G401.6 (cell line): ENCODE data around the gene SMIM45.
"Not testable (repeated sequence)": the region's sequence is repeated elsewhere in the genome, so short reads cannot be mapped to it uniquely, and the experiment has no call there.

Experiments used
- FAIRE-seq: peaks from 2 replicates; lab custom pipeline; 2012; peaks lifted over from hg19 to GRCh38; lab: Jason Lieb, UNC

Gene SMIM45

DNA sequence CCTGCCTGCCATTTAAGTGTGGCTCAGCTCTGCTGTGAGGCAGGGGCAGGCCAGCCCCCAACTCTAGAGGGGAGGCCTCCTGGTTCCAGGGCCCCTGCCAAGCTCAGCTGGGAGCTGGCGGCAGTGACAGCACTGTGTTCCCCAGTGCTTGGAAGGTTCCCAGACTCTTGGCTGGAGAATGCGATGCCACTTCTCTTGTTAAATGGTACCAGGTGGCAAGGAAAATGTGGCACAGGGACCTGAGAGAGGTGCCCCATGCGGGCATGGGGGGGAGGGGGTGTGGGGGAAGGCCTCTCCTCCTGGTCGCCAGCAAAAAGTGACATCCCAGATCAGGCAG, 17.0 kb upstream of the SMIM45 start:
- no peak for FAIRE-seq

DNA sequence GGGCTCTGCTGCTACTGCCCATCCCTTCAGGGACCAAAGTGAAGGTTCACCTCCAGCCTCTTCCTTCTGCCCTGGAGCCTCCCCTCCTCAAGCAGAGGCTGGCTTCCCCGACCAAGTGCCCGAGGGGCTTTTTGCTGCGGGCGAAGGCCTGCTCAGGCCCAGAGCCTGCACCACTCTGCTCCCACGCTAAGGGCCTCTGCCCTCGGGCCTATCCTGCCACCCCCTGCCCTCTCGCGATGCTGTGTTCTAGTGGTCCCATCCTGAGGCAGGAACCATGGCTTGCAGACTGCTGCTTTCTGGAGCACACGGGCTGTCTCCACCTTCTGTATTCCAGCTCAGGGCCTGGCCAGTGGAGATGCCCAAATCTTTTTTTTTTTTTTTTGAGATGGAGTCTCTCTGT, 16.4 kb upstream of the SMIM45 start:
- FAIRE-seq, result no peak

DNA sequence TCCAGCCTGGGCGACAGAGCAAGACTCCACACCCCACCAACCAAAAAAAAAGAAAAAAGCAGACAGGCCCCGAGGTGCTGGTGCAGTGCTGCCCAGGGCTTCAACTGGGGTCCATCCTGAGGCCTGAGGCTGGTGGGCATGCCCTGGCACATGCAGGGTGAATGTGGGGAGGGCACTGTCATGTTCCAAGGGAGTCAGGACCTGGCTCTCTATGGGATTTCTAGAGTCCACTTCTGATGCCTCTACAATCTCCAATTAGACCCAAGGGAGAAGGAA, 15.1 kb upstream of the SMIM45 start:
- FAIRE-seq, result no peak

DNA sequence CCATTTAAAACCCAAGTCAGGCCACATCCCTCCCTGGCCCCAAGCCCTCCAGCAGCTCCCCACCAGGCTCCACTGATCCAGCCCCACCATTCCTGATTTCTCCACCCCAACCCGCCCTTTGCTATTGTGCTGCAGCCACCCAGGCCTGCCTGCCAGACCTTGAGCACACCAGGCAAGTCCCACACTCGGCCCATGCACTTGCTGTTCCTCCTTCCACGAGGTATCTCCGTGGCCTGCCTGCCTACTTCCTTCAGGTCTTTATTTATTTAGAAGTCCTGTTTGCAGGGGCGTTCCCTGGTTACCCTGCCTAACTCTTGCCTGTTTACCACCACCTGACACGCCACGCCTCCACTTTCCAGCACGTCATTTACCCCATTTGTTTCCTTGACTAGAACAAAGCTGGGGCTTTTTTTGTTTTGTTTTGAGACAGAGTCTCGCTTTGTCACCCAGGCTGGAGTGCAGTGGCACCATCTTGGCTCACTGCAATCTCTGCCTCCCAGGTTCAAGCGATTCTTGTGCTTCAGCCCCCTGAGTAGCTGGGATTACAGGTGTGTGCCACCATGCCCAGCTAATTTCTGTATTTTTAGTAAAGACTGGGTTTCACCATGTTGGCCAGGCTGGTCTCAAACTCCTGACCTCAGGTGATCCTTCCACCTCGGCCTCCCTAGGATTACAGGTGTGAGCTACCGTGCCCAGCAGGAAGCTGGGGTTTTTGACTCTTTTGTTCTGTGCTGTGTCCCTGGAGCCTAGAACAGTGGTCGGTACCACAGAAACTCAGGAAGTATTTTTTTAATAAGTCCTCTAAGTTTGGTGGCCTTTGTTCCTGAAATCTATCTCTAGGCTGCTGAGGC, 11.7 kb upstream of the SMIM45 start:
- no peak for FAIRE-seq

DNA sequence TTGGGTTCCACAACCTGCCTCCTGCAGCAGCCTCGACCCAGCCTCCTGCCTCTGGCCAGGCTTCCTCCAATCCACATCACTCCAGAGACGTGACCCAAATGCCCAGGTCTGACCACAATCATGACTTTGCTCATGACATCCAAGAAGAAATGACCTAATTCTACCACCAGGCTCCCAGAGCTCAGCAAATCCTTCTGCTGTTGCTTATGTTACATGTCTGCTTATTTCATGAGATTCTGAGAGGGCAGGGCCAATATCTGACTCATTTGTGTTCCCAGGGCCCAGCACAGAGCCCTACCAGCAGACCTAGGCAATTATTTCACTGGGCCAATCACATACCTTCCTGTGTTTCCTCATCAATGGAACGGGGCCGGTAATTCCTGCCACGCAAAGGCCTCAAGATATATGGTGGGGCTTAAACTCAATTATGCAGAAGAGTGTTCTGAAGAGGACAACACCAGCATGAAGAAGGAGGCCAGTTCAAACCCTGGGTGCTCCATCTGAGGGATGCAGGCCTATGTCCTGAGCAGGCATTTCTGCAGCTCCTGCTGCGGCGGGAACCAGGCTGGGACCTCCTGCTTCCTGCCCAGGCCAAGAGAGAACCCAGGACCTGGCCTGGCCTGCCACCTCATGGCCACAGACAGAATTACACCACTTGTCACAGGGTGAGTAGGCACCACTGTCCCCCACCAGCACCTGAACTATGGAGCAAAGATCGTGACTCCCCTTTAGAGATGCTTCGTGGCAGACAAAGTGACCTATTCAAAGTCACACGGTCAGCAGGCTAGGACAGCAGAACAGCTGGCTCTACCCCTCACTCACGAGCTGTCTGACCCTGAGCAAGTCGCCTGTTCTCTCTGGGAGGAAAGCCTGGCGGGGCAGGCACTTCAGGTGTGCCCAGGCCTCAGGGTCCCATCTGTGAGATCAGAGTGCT, 10.9 kb upstream of the SMIM45 start:
- FAIRE-seq, result peak; percentile 72

DNA sequence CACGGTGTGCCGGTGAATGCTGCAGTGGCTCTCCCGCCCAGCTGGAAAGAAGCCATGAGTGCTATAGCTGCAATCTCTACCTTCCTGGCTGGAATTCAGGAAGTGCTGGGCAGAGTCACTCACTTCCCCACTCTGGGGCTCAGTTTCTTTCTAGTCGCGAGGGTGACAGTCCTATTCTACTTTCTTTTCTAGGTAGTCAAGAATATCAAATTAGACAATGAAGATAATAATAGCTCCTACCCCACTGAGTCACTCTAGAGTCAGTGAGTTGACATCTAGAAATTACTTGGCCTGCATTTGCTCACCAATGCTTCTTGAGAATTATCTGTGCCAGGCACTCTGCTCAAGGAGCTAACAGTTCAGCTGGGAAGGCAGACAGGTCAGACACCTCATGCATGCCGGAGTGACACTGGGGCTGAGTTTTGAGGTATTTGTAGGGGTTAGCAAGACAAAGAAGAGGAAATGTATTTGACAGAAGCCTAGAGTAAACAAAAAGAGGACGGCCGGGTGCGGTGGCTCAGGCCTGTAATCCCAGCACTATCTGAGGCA, 8.2 kb upstream of the SMIM45 start:
- FAIRE-seq, result no peak

DNA sequence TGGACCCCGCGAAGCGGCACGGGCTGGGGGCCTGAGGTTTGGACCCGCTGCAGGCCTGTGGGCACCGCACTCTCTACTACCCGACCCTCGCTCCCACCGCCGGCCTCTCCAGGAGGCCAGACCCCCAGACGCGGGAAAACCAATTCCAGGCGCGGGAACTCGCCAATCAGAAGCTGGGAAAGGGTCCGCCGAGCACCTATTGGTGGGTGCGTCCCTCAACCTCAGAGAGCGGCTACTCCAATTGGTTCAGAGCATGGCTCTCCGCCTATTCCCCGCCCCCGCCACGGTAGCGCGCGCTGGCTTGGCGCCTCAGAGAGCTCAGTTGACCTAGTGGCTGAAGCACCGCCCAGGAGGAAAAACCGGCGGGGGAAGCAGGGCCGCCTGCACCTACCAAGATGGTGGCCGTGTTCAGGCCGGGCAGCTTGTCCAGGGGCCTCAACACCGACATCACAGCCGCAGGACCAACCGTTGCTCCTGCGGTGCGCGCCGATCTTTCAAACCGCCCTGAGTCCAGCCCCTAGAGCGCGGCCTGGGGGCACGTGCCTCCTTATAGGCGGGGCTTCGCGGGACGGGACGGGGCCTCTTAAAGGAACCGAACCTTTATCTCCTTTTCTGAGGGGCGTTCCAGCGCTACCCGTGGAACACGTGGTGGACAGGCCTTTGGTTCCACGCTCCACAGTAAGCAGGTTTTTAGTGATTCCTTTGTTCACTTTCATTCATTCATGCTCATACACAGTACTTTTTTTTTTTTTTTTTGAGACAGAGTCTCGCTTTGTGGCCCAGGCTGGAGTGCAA, 5.1 kb upstream of the SMIM45 start, which contains the start of gene CENPM:
Gene CENPM (minus strand): TSS at position 524 of the 795 bp plus-strand sequence. CDS start 76 bp downstream, at position 448.
- FAIRE-seq, result peak; percentile 97

DNA sequence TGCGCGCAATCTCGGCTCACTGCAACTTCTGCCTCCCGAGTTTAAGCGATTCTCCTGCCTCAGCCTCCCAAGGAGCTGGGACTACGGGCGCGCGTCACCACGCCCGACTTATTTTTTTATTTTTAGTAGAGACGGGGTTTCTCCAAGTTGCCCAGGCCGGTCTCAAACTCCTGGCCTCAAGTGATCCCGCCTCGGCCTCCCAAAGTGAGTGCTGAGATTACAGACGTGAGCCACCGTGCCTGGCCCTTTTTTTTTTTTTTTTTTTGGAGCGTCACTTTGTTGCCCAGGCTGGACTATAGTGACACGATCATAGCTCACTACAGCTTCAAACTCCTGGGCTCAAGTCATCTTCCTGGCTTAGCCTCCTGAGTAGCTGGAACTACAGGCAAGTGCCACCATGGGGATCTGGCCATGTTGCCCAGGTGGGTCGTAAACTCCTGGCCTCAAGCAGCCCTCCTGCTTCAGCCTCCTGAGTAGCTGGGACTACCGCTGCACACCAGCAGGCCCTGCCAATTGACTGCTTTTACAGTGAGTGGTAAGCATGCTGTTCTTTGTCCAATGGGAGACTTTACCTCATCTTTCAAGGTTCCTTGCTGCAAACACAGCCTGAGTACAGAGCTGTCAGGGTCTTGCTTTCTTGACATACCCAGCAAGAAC, 4.4 kb upstream of the SMIM45 start:
- no peak for FAIRE-seq

DNA sequence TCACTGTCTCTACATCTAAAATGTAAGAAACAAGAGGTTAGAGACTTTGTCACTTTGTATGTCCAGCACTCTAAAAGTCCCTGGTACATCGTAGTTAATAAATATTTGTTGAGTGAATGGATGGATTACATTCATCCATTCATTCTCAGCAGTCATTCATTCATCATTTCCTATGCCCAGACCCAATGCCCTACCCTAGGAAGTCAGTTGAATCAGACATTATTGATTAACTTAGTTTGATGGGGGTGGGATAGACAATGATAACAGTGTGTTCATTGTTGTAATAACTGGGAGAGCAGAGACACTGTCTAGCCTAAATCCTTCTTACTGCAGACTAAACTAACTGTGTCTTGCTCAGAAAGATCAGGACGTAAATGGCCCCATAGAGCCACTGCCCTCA, 3.8 kb upstream of the SMIM45 start:
- FAIRE-seq, result no peak

DNA sequence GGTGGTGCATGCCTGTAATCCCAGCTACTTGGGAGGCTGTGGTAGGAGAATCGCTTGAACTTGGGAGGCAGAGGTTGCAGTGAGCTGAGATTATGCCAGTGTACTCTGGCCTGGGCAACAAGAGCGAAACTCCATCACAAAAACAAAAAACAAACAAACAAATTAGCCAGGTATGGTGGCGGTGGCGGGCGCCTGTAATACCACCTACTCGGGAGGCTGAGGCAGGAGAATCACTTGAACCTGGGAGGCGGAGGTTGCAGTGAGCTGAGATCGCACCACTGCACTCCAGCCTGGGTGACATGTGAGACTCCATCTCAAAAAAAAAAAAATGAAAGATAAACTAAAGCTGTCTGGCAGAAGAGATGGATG, 3.0 kb upstream of the SMIM45 start:
- not testable (repeated sequence) for FAIRE-seq

DNA sequence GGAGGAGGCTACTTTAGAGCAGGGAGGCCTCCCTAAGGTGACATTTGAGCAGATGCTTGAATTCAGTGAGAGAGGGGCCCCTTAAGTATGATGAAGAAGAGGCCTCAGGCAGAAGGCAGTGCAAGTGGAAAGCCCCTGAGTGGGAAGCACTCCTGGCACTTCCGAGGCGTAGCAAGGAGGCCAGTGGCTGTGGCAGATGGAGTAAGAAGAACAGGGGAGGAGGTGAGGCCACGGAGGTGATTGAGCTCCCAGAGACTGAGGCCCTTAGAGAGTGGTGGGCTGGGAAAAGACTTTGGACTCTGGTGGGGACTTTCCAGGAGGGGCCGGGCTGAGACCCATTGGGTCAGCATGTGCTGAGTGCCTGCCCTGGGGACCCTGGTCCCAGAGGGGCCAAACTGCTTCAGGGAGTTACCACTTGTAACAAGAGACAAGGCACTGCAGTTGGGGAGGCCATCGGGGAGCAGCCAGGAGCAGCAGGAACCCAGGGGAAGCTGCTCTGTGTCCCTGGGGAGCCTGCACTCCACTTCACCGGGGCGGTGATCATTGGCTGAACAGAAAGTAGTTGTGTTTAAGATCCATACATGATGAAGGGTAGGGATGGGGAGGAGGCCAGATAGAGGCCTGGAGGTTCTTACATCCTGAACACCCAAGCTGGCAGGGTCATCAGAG, 2.5 kb upstream of the SMIM45 start:
- FAIRE-seq, result no peak

DNA sequence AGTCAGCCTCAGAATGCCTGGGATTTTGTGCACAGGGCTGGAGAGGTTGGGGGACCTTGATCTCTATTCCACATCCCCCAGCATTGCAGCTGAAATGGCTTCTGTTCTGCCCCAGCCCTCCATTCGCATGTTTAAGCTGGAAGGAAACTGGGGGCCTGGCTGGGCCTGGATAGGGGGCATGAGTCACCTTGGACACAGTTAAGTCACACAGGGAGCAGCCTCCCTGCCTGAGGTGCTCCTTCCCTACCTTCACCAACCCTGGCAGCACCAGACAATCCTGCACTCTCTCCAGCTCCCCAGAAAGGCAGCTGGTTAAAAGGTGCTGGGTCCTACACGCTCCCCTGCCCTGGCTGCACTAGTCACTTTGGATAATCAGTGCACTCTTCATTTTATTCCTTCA, 763 bp downstream of the SMIM45 start:
- no peak for FAIRE-seq

DNA sequence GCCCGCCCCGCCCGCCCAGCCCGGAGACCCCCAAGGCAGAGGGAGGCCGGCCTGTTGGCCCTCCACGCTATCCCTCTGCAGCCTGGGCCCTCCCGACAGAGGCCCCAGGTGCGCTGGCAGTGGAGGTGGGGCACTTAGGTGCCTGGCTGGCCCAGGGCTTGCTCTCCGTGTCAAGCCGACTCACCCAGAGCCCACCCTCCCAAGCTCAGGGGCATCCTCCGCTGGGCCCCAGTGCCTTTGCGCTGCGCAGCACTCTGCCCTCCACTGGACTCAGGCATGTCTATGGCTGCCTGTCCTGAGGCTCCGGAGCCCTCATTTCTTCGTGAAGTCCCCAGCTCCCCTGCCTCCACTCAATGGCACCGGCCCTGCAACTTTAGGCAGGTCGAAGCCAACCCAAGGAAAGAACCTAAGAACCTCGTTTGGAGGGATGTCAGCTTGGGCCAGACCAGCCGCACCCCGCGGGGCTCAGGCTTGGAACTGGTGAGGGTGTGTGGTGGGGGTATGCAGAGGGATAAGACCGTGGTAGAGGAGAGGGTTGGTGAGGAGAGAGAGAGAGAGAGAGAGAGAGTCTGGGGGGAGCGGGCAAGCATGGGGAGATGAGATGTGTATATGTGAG, 6.1 kb downstream of the SMIM45 start:
- no peak for FAIRE-seq

DNA sequence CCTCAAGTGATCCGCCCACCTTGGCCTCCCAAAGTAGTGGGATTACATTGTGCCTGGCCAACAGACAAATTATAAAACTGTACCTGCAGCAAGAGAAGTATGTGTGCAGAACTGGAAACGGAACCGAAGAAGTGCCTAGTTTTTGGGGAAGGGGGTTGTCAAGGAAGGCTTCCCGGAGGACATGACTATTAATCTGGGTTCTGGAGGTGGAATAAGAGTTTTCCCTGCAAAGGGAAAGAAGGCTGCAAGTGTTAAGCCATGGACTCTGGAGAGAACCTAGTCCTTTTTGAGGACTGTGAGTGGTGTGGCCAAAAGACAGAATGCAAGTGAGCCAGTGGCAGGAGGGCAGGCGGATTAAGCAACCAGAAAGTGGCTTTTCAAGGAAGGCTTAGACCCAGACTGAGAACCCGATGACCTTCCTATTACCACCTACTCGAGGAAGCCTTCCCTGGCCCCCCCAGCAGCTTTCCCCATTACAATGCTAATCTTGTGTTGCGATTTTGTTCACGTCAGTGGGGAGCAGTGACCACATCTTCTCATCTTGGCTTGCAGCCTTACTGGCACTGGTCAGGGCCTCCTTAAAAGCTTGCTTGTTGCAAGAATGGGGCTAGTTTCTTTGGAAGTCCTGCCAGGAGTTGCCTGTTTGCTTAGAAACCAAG, 11.6 kb downstream of the SMIM45 start:
- no peak for FAIRE-seq

DNA sequence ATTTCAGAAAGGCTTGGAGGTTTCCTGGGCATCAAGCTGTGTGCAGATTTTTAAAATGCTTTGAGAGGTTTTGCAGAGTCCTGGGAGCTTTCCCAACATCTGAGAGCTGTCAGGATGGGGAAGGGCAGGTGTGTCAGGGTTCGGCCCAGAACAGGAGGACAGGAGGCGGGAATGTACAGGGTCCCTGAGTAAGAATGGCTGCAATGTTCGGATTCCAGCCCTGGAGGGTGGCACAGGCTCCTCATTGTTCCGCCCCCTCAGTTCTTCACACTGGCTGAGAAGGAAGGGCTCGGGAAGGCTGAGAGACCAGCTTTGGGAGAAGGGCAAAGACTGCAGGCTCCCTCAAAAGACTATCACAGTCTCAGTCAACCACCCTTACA, 12.2 kb downstream of the SMIM45 start:
- no peak for FAIRE-seq

DNA sequence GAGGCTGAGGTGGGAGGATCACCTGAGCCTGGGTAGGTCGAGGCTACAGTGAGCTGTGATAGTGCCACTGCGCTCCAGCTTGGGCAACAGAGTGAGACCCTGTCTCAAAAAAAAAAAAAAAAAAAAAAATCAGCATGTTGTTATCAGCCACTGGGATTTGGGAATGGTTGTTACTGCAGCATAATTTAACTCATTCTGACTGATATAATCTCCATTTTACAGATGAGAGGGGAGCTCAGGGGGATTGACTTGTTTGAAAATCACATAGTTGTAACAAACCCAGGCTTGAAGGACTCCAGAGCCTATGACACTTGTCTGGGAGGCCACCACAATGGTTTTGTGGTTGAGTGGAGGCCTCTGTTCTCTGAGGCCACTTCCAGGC, 14.3 kb downstream of the SMIM45 start:
- FAIRE-seq, result no peak

DNA sequence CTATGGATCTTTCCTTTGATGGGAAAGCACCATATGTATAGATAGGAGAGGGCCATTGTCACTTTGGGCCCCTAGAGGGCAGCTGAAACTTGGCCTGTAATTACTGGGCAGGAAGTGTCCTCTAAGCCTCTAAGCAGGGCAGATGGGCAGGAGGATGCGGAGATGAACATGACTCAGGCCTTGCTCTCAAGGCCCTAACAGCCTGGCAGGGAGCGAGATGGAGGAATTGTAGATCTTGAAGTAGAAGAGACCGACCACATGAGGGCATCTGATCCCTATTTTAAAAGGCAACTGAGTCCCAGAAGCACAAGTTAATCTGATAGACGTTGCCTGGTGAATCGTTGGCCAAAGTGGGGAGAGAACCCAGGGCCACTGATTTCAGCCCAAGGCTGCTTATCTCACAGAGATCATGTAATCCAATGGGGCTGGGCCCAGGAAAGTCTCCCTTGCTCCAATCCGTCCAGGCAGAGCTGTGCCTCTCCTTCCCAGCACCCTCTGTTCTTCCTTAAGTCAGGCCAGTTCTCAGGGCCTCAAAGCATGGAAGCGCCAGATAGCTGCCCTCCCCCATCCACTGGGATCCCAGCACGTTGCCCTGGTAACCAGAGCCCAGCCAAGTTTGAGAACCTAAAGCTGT, 14.8 kb downstream of the SMIM45 start:
- FAIRE-seq, result no peak

DNA sequence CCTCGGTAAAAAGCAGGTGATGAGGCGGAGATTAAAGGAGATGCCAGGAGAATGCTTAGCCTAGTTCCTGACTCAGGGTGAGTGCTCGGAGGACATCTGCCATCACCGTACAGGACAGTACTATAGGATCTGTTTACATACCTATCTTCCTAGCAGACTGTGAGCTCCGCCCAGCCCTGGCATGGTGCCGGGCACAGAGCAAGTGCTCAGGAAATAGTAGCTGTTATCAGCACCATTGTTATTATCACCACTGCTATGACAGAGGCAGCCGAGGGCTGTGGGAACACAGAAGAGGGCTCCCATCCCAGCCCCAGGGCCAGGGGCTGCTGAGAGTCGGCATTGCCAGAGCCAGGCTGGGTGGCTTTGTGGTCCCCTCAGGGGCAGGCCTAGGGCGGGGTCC, 16.7 kb downstream of the SMIM45 start:
- no peak for FAIRE-seq

DNA sequence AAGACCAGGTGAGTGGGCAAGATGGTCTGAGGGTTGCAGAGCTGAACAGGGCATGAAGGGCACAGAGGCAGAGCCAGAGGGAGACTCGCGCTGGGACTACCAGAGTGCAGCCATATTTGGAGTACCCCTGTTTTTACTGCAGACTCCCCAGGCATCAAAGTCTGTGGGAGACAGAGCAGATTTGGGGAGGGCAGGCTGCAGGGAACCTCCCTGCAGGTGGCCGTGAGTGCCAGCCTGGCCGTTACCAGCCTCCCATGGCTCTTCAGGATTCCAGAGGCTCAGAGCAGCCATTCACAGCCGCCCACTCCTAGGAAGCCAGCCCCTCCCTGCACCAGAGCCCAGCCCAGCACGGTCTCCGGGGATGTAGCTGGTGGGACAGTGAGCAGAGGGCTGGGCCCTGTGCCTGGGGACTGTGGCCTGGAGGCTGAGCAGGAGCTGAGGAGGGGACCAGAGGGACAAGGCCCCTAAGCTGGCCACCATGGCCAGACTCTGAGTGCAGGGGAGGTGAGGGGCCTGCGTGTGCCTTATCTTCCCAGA, 17.2 kb downstream of the SMIM45 start, which contains the start of gene SEPTIN3:
Gene SEPTIN3 (plus strand): TSS at position 334 of the 537 bp plus-strand sequence. CDS start 2,050 bp downstream, outside the sequence.
- FAIRE-seq, result no peak

DNA sequence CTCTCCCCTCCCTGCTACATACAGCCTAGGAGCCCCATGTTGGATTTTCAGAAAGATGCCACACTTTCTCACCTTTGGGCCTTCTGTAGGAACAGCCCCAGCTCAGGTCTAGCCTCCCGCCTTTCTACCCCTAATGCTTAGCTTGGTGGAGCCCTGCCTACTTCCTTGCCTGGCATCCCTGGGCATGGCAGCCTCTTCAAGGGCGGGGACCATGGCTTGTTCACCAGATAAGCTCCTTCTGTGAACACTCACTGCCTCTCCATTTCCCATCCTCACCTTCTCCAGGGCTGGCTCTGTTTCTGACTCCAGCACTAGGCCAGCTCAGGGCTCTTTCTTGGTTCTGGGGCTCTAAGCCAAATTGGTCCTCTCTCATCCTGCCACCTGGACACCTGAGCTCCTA, 18.7 kb downstream of the SMIM45 start:
- FAIRE-seq, result no peak
